Endothelial cell of umbilical vein (primary cell): Measurements from ENCODE around the gene EGF. TPM values are rescaled to one million over a fixed set of nuclear protein-coding genes. Genes with fewer than 3 reads are reported as not detected.

Source experiments
- BruUV-seq: library from RNA; stranded (reverse); fragments of 400-500 nt; replicated peaks from 2 replicates; lab custom pipeline; 2021; lab: Mats Ljungman, UMichigan
- CTCF ChIA-PET: fragments of 300-600, 350-600 bp; sonication (Branson Sonifier 250); formaldehyde crosslinking; loops from one replicate; lab custom pipeline; 2021; ENCODE audit warnings: antibody characterized with exemption, inconsistent platforms; lab: Charles Lee
- POLR2A ChIA-PET: fragments of 300-600, 350-600 bp; sonication (Branson Sonifier 250); formaldehyde crosslinking; loops from one replicate; lab custom pipeline; 2021; ENCODE audit warnings: antibody characterized with exemption, inconsistent platforms; lab: Charles Lee
- DNase-seq: peaks from one replicate; pipeline ENCODE4 v3.0.0-alpha.2; 2011; ENCODE audit warnings: low read depth, low spot score
- FAIRE-seq: peaks from 2 replicates; lab custom pipeline; 2011; peaks lifted over from hg19 to GRCh38; lab: Jason Lieb, UNC
- H2AFZ ChIP-seq: 2 replicates; pipeline ENCODE4 v1.6.0; 2012; ENCODE audit warnings: low read depth, low read length, control low read depth, inconsistent platforms
- H3K27ac ChIP-seq: 2 replicates; pipeline ENCODE4 v1.5.1; 2011; ENCODE audit warnings: low read depth, mild to moderate bottlenecking, control low read depth, low read length, moderate library complexity; ENCODE audit not compliant: insufficient read depth
- H3K27me3 ChIP-seq, 2 experiments: 2 replicates each; pipeline versions ENCODE4 v1.6.0 to v1.6.1; 2011; ENCODE audit warnings: low read length in 2 of 2, mixed read lengths in 1 of 2; ENCODE audit not compliant: control insufficient read depth in 2 of 2, insufficient read depth in 2 of 2
- H3K36me3 ChIP-seq, 2 experiments: 2 replicates in 1 of 2; 3 replicates in 1 of 2; pipeline ENCODE4 v1.5.1; 2011; ENCODE audit warnings: low read length in 2 of 2, mild to moderate bottlenecking in 1 of 2, moderate library complexity in 1 of 2; ENCODE audit not compliant: control insufficient read depth in 2 of 2, insufficient read depth in 2 of 2; ENCODE audit errors: extremely low read depth in 1 of 2
- H3K4me1 ChIP-seq: 3 replicates; pipeline ENCODE4 v1.5.1; 2011; ENCODE audit warnings: mild to moderate bottlenecking, low read length; ENCODE audit not compliant: control insufficient read depth, insufficient read depth; ENCODE audit errors: extremely low read depth
- H3K4me2 ChIP-seq: 2 replicates; pipeline ENCODE4 v1.6.1; 2011; ENCODE audit warnings: low read length, control low read depth, mixed read lengths; ENCODE audit not compliant: insufficient read depth
- H3K4me3 ChIP-seq, 3 experiments: fragments of 200-600 bp in 1 of 3; sonication (generic), shearing (Covaris generic) in 1 of 3; replicated peaks in 1 of 3; 2 replicates each; pipeline ENCODE4 v1.5.1; 2011 to 2016; ENCODE audit warnings: control low read depth in 3 of 3, low read length in 3 of 3, mild to moderate bottlenecking in 2 of 3, inconsistent platforms in 1 of 3, low read depth in 1 of 3, moderate library complexity in 1 of 3; ENCODE audit not compliant: insufficient read depth in 1 of 3
- H3K79me2 ChIP-seq: 2 replicates; pipeline ENCODE4 v1.6.0; 2012; ENCODE audit warnings: low read length, inconsistent platforms; ENCODE audit not compliant: control insufficient read depth, insufficient read depth
- H3K9ac ChIP-seq: replicated peaks from 2 replicates; pipeline ENCODE3; 2011; ENCODE audit warnings: low read length, control low read depth; ENCODE audit not compliant: insufficient read depth; ENCODE audit errors: extremely low read depth
- H3K9me1 ChIP-seq: replicated peaks from 3 replicates; pipeline ENCODE4 v1.6.0; 2011; ENCODE audit warnings: mild to moderate bottlenecking, low read length; ENCODE audit not compliant: control insufficient read depth, insufficient read depth; ENCODE audit errors: extremely low read depth
- H3K9me3 ChIP-seq: replicated peaks from 2 replicates; pipeline ENCODE4 v1.5.1; 2012; ENCODE audit warnings: low read length, inconsistent platforms; ENCODE audit not compliant: control insufficient read depth, insufficient read depth
- H4K20me1 ChIP-seq: replicated peaks from 2 replicates; pipeline ENCODE3; 2011; ENCODE audit warnings: mild to moderate bottlenecking, low read length; ENCODE audit not compliant: control insufficient read depth, insufficient read depth; ENCODE audit errors: extremely low read depth
- EZH2 ChIP-seq: IDR thresholded peaks from 2 replicates; pipeline ENCODE4 v1.6.1; 2012; ENCODE audit warnings: borderline replicate concordance, low read depth, mild to moderate bottlenecking, moderate library complexity, low read length, inconsistent platforms; ENCODE audit not compliant: severe bottlenecking
- FOS ChIP-seq: IDR thresholded peaks from 2 replicates; pipeline ENCODE4 v1.6.1; 2011; ENCODE audit warnings: mild to moderate bottlenecking, low read length, moderate library complexity, borderline replicate concordance; ENCODE audit not compliant: insufficient read depth
- GATA2 ChIP-seq: IDR thresholded peaks from 2 replicates; pipeline ENCODE4 v1.7.0; 2011; ENCODE audit warnings: low read depth, mild to moderate bottlenecking, moderate library complexity, mixed read lengths, low read length; ENCODE audit not compliant: insufficient read length, insufficient read depth
- JUN ChIP-seq: IDR thresholded peaks from 2 replicates; pipeline ENCODE4 v1.6.1; 2011; ENCODE audit warnings: borderline replicate concordance, low read depth; ENCODE audit not compliant: insufficient read length, insufficient read depth
- MYC ChIP-seq: IDR thresholded peaks from one replicate; pipeline ENCODE4 v1.6.1; 2011; ENCODE audit warnings: mild to moderate bottlenecking, low read depth, low read length
- POLR2A ChIP-seq: IDR thresholded peaks from 2 replicates; pipeline ENCODE4 v1.6.1; 2012; ENCODE audit warnings: low read depth, mild to moderate bottlenecking, control low read depth, low read length
- POLR2AphosphoS5 ChIP-seq: IDR thresholded peaks from 2 replicates; pipeline ENCODE4 v1.6.1; 2012; ENCODE audit warnings: low read depth, mild to moderate bottlenecking, control low read depth, low read length, moderate library complexity; ENCODE audit not compliant: insufficient read depth
- dilution Hi-C: fragments of 300-500 bp; cut with MboI; formaldehyde crosslinking; loops from one replicate; pipeline ENCODE4 v1.15.0; 2019; ENCODE audit warnings: low sequenced_read_pairs; ENCODE audit not compliant: extremely low pct_ligation_motif_present
- intact Hi-C: fragments of 100-400 bp; cut with micrococcal nuclease; formaldehyde crosslinking; loops from one replicate; pipeline ENCODE4 v1.10.0; 2022
- polyA plus RNA-seq, 4 experiments: library from polyadenylated mRNA; depleted of rRNA in 3 of 4; stranded (reverse) in 3 of 4; unstranded in 1 of 4; fragments of >200 nt; gene quantifications; 2 replicates each; pipeline versions ENCODE4 v1.2.1 to v1.2.3, GENCODE V29; 2011 to 2012; ENCODE audit warnings: missing spikeins in 1 of 4
- total RNA-seq: library from RNA; stranded (reverse); gene quantifications from 2 replicates; pipeline ENCODE4 v1.2.3, GENCODE V29; 2021
- TF ChIP-seq, protein P1 (sequence below), 2 donors: IDR thresholded peaks; 1 replicate in 1 of 2; 2 replicates in 1 of 2; pipeline ENCODE4 v1.5.1; 2011; ENCODE audit warnings: low read length in 2 of 2, mild to moderate bottlenecking in 2 of 2, moderate library complexity in 2 of 2, control low read depth in 1 of 2, inconsistent platforms in 1 of 2, low read depth in 1 of 2; ENCODE audit not compliant: insufficient read depth in 1 of 2; ENCODE audit errors: extremely low read depth in 1 of 2
- TF ChIP-seq, protein P2 (sequence below): IDR thresholded peaks from 2 replicates; pipeline ENCODE4 v1.6.1; 2011; ENCODE audit not compliant: insufficient read depth, insufficient read length

EGF gene
- total and polyA plus RNA-seq, 2 donors (not counting 3 experiments of a cell fraction or from before 2014, with no cell fraction given) = not detected

DNA sequence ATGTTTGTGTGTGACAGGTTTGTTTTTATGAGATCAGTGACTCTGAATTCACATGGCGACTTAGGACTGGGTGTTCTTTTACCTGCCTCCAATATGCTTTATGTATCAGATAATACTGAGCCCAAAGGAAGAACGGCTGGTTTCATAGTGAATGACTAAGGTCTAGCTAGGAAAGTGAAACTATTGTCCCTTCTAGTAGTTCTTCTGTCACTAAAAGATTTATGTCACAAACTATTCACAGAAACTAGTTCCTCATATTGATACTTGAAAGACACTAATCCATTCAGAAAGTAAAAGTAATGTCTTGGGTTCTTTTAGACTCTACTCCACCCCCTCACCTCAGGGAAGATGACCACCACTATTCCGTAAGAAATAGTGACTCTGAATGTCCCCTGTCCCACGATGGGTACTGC is 81.7 kb downstream of the EGF start:
- dilution Hi-C loops (no loop called here), intact Hi-C loops (no loop called here)
- Histone ChIP-seq H4K20me1 (no peaks in the 10 kb centered on the region), H3K9me1 (no peaks in the 10 kb centered on the region), H3K4me1 (no peaks in the 10 kb centered on the region), H3K4me2 (no peak overlapping the region), H3K79me2 (no peaks in the 10 kb centered on the region), H3K36me3 (no peaks in the 10 kb centered on the region), H3K4me3 (no peak overlapping the region), H3K9me3 (no peaks in the 10 kb centered on the region), H2AFZ (no peak overlapping the region), H3K27me3 (peaks cover 10 to 12% of the 10 kb centered on the region in 2 experiments), H3K27ac (no peak overlapping the region), H3K9ac (no peak overlapping the region)
- DNase-seq (no peak), FAIRE-seq (no peak)
- ChIA-PET POLR2A (no interaction called here), CTCF (interaction anchor here (19.1 kb wide), 1 partner anchor 519 kb away, joined by 527 read pairs; no protein-coding TSS in a partner anchor)
- TF ChIP-seq JUN (no peak), GATA2 (no peak), POLR2AphosphoS5 (no peak), FOS (no peak), MYC (no peak), EZH2 (no peak), POLR2A (no peak)
- TF ChIP-seq, protein P1, sequence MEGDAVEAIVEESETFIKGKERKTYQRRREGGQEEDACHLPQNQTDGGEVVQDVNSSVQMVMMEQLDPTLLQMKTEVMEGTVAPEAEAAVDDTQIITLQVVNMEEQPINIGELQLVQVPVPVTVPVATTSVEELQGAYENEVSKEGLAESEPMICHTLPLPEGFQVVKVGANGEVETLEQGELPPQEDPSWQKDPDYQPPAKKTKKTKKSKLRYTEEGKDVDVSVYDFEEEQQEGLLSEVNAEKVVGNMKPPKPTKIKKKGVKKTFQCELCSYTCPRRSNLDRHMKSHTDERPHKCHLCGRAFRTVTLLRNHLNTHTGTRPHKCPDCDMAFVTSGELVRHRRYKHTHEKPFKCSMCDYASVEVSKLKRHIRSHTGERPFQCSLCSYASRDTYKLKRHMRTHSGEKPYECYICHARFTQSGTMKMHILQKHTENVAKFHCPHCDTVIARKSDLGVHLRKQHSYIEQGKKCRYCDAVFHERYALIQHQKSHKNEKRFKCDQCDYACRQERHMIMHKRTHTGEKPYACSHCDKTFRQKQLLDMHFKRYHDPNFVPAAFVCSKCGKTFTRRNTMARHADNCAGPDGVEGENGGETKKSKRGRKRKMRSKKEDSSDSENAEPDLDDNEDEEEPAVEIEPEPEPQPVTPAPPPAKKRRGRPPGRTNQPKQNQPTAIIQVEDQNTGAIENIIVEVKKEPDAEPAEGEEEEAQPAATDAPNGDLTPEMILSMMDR (IDR thresholded peaks at IDR 0.05; ENCODE audit: extremely low read depth in 1 of 2, insufficient read depth in 1 of 2, low read depth in 1 of 2, low read length in 2 of 2) = no peak
- TF ChIP-seq, protein P2, sequence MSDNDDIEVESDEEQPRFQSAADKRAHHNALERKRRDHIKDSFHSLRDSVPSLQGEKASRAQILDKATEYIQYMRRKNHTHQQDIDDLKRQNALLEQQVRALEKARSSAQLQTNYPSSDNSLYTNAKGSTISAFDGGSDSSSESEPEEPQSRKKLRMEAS = no peak
- BruUV-seq = no TSS peak
